HepG2 (cell line): ENCODE data around the gene FXR2. TPM values are rescaled to one million over a fixed set of nuclear protein-coding genes. Genes with fewer than 3 reads are reported as not detected.

ENCODE experiments used
- AKNA ChIP-seq: sonication (generic); formaldehyde crosslinking; IDR thresholded peaks from 2 replicates; pipeline ENCODE4 v1.4.0; 2020; ENCODE audit warnings: missing genetic modification reagents, borderline replicate concordance
- CEBPB ChIP-seq: IDR thresholded peaks from 2 replicates; pipeline ENCODE4 v1.6.1; 2011; ENCODE audit warnings: low read depth, low read length, improper control_type of control experiment, borderline replicate concordance
- KAT2B ChIP-seq: fragments of 150-350 bp; IDR thresholded peaks from 2 replicates; pipeline ENCODE4 v1.6.1; 2014; ENCODE audit warnings: low read depth, low read length, borderline replicate concordance
- NBN ChIP-seq: fragments of 450-650 bp; conservative IDR thresholded peaks from 2 replicates; pipeline ENCODE4 v1.6.1; 2017
- PBX3 ChIP-seq: sonication (generic); formaldehyde crosslinking; IDR thresholded peaks from 2 replicates; pipeline ENCODE4 v1.8.1; 2023; ENCODE audit warnings: missing genetic modification reagents, inconsistent platforms, borderline replicate concordance
- REPIN1 ChIP-seq: sonication (generic); formaldehyde crosslinking; IDR thresholded peaks from 2 replicates; pipeline ENCODE4 v1.8.0; 2022; ENCODE audit warnings: missing genetic modification reagents, low read depth, mild to moderate bottlenecking, borderline replicate concordance
- SATB2 ChIP-seq: sonication (generic); formaldehyde crosslinking; IDR thresholded peaks from 2 replicates; pipeline ENCODE4 v1.5.0; 2020; ENCODE audit warnings: missing genetic modification reagents
- SMAD1 ChIP-seq: sonication (generic); formaldehyde crosslinking; IDR thresholded peaks from 2 replicates; pipeline ENCODE4 v1.4.0; 2020; ENCODE audit warnings: missing genetic modification reagents, low read depth, mild to moderate bottlenecking, borderline replicate concordance
- TIGD3 ChIP-seq: sonication (generic); formaldehyde crosslinking; IDR thresholded peaks from 2 replicates; pipeline ENCODE4 v1.5.1; 2020; ENCODE audit warnings: mild to moderate bottlenecking, missing genetic modification reagents, borderline replicate concordance
- ZFP36 ChIP-seq: fragments of 150-350 bp; IDR thresholded peaks from 2 replicates; pipeline ENCODE4 v1.6.1; 2018; ENCODE audit warnings: borderline replicate concordance, low read length, low read depth; ENCODE audit not compliant: partially characterized antibody
- ZNF143 ChIP-seq: sonication (generic); formaldehyde crosslinking; IDR thresholded peaks from 2 replicates; pipeline ENCODE4 v1.4.0; 2020; ENCODE audit warnings: missing genetic modification reagents
- ZNF280B ChIP-seq: sonication (generic); formaldehyde crosslinking; IDR thresholded peaks from 2 replicates; pipeline ENCODE4 v1.5.0; 2020; ENCODE audit warnings: missing genetic modification reagents, mild to moderate bottlenecking, borderline replicate concordance
- ZNF296 ChIP-seq: sonication (generic); formaldehyde crosslinking; conservative IDR thresholded peaks from 2 replicates; pipeline ENCODE4 v1.5.0; 2020; ENCODE audit warnings: mild to moderate bottlenecking, missing genetic modification reagents
- ZNF350 ChIP-seq: sonication (generic); formaldehyde crosslinking; IDR thresholded peaks from 2 replicates; pipeline ENCODE4 v1.4.0; 2020; ENCODE audit warnings: mild to moderate bottlenecking, low read depth, missing genetic modification reagents, borderline replicate concordance
- ZNF432 ChIP-seq: sonication (generic); formaldehyde crosslinking; IDR thresholded peaks from 2 replicates; pipeline ENCODE4 v1.5.0; 2020; ENCODE audit warnings: missing genetic modification reagents, mild to moderate bottlenecking, borderline replicate concordance
- ZNF484 ChIP-seq: sonication (generic); formaldehyde crosslinking; IDR thresholded peaks from 2 replicates; pipeline ENCODE4 v1.5.1; 2020; ENCODE audit warnings: mild to moderate bottlenecking, low read depth, missing genetic modification reagents, borderline replicate concordance
- ZNF691 ChIP-seq: sonication (generic); formaldehyde crosslinking; IDR thresholded peaks from 2 replicates; pipeline ENCODE4 v1.4.0; 2020; ENCODE audit warnings: missing genetic modification reagents, low read depth, mild to moderate bottlenecking, borderline replicate concordance
- ZNF777 ChIP-seq: sonication (generic); formaldehyde crosslinking; IDR thresholded peaks from 2 replicates; pipeline ENCODE4 v1.4.0; 2020; ENCODE audit warnings: missing genetic modification reagents
- polyA plus RNA-seq, 8 experiments: library from polyadenylated mRNA; depleted of rRNA in 3 of 8; stranded (reverse) in 7 of 8; unstranded in 1 of 8; fragments of >200 nt; fragmentation: Illumina TruSeq in 4 of 8; extraction: Trizol in 4 of 8; gene quantifications; 2 replicates each; pipeline versions ENCODE4 v1.2.1 to v1.2.3, GENCODE V29; 2011 to 2016; ENCODE audit warnings: low read depth in 4 of 8, missing spikeins in 1 of 8, mixed read lengths in 1 of 8; ENCODE audit not compliant: insufficient read depth in 1 of 8
- total RNA-seq, 5 experiments: library from RNA; depleted of rRNA; stranded (reverse); fragments of >200 nt; fragmentation: Illumina TruSeq; extraction: Trizol; gene quantifications; 2 replicates each; pipeline ENCODE4 v1.2.3, GENCODE V29; 2016; ENCODE audit warnings: low read depth in 1 of 5

FXR2 gene
- total and polyA plus RNA-seq, 2 of the 13 experiments (the other 11 are each of a cell fraction or from before 2014, with no cell fraction given), result 20.9 to 24.4 TPM

GRCh38 chr17:7572588-7573323 is 41.9 kb downstream of the FXR2 start (continued):
- TF ChIP-seq SATB2 (CRISPR knock-in tag) (no peak), ZNF350 (peak; percentile 96; the same call in 1 of the 2 replicates), REPIN1 (CRISPR knock-in tag) (no peak; the same call in none of the 2 replicates), TIGD3 (CRISPR knock-in tag) (no peak), ZNF143 (CRISPR knock-in tag) (no peak), ZNF280B (CRISPR knock-in tag) (no peak; the same call in 1 of the 2 replicates), SMAD1 (CRISPR knock-in tag) (peak; percentile 91), ZFP36 (no peak), CEBPB (no peak; the same call in 1 of the 2 replicates), PBX3 (peak; percentile 98), ZNF432 (CRISPR knock-in tag) (no peak), KAT2B (no peak), AKNA (peak; percentile 32; the same call in 1 of the 2 replicates), ZNF691 (no peak), NBN (no peak), ZNF777 (CRISPR knock-in tag) (0 out of 2 replicates have a peak, but pooled peaks have one; percentile 18), ZNF296 (CRISPR knock-in tag) (no peak), ZNF484 (CRISPR knock-in tag) (no peak)
